Ureter (tissue), 1 donor: ENCODE measurements around the gene CXCR3. TPM values are rescaled to one million over a fixed set of nuclear protein-coding genes. Genes with fewer than 3 reads are reported as not detected.
"Not testable (repeated sequence)": the region's sequence is repeated elsewhere in the genome, so short reads cannot be mapped to it uniquely, and the experiment has no call there.

ENCODE experiments used
- DNase-seq: peaks from one replicate; pipeline ENCODE4 v3.0.0-alpha.2; 2020; ENCODE audit warnings: low spot score
- total RNA-seq: library from RNA; stranded (reverse); gene quantifications from one replicate; pipeline ENCODE4 v1.2.4, GENCODE V29; 2023
- donor health status: DM: yes; HTN: yes; CAD: no.

The CXCR3 gene
- 0.89 TPM for total RNA-seq

GRCh38 chrX:71618303-71618721 is at the start of gene CXCR3:
Gene CXCR3, minus strand, starts transcription at chrX:71618511. Its CDS starts 62 bp downstream, at chrX:71618449.
- DNase-seq, result no peak

DNA sequence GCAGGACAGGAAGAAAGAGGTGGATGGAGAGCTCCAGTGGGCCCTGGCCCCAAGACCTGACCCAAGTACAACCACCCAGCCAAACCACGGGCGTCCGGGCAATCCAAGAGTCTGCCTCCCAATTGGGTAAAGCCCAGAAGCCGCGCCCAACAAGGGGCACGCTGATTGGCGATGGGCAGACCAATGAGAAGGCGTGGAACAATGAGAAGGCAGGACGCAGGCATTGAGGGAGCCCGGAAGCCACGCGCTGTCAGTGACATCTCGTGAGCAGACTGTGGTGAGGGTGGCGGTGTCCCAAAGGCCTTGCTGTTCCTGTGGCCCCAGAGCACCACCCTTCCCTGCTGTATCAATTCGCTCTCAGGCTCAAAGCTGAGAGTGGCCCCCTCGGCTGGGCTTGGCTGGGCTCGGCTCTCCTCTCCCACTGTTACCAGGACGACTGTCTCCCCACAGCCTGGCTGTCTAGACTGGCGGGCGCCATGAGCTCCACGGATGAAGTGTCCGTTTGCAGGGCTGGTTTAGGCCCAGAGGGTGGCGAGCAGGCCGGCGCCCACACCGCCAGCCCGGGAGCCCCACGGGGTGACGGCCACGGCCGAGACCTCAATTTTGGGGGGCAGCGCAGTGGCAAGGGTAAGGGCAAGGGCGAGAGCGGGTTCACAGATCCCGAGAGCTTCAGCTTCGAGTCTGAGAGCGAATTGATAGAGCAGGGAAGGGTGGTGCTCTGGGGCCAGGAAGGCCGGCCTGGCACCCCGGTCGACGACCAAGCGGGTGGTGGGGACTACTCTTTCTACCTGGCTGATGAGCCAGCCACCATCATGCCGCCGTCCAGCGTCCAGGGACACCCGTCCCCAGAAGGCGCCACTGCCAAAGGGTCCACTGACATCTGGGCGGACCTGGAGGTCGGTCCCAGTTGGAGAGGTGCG is 49.3 kb upstream of the CXCR3 start, which contains the start of gene LOC101059915:
LOC101059915 (plus strand) TSS at position 219 of the 920 bp plus-strand sequence.
- no peak for DNase-seq

GRCh38 chrX:71666240-71667223 is 48.2 kb upstream of the CXCR3 start:
- DNase-seq, result no peak

GRCh38 chrX:71665747-71666146 is 47.4 kb upstream of the CXCR3 start:
- DNase-seq, result no peak

DNA sequence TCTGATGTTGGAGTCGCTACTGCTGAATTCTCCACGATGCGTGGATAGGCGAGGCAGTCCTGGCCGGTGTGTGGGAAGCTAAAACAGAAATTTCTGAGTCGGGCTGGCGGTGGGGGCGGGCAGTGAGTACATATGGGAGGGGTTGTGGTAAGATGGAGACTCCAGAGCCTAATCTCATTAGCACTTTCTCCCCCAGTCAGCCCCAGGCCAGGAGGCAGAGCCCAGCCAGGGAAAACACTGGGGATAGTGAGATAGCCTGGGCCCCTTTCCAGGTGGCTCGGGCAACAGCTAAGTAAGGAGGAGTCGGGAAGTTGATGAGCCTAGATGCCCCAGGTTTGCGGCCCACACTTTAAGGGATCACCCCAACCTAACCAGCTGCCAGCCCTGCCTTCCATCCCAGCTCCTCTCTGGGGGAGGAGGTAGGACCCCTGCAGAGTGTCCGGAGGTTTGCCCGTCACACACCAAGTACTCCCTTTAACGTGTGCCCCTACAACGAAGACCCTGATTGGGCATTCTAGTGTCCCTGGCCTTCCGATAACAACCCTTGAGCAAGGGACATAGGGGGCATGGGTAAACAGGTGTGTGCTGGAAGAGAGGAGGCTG is 46.7 kb upstream of the CXCR3 start:
- no peak for DNase-seq

DNA sequence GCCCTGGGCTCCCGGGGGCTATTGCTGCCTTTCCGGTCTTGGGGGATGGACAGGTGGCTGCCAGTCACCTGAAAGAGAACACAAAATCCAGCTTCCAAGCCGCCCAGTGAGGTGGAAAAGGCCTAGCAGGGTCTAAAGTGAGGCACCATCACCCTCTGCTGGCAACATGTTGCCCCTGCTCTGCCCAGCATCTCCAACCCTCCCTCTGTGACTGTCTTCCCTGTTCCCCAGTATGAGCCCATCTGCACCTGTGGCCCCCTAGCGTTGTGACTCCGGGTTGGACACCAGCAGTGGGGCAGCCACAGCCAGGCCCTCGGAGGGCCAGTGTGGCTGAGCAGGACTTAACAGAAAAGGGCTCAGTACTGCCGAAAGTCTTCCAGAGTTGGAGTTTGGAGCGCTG is 45.9 kb upstream of the CXCR3 start:
- DNase-seq, result not testable (repeated sequence)

DNA sequence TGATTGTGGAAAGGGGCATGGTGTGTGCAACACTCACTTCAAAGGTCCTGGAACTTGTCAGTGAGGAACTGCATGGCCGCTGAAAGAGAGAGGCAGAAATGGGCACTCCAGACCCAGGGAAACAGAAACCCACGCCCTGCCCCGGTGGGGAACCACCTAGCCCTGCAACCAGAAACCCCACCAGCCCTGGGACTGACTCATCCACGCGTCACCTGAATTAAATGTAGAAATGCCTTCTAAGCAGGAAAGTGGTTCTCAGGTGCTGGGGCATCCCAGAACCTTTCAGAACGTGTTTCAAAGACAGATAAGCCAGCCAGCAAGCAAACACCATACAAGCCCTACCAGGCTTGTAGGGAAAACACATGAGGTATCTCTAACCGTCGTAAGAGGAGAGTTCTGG is 44.9 kb upstream of the CXCR3 start:
- not testable (repeated sequence) for DNase-seq

DNA sequence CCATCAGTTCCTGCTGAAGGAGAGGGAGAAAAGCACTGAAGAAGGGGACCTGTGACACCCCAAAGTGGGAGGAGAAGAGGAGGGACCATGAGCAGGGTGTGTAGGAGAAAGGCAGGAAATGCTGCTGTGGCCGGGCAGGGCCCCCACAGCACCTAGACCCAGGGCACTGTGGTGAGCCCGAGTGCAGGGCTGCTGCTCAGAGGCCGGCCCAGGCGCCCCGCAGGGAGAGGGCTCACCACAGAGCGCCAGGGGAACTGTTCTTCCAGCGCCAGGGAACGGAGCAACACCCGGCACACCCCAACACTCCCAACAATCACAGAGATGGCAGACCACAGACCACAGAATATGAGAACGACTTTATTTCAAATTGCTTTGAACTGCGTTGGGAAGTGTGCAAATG is 44.3 kb upstream of the CXCR3 start:
- DNase-seq, result not testable (repeated sequence)

GRCh38 chrX:71661919-71662318 is 43.6 kb upstream of the CXCR3 start:
- no peak for DNase-seq

GRCh38 chrX:71660562-71661416 is 42.5 kb upstream of the CXCR3 start:
- no peak for DNase-seq

DNA sequence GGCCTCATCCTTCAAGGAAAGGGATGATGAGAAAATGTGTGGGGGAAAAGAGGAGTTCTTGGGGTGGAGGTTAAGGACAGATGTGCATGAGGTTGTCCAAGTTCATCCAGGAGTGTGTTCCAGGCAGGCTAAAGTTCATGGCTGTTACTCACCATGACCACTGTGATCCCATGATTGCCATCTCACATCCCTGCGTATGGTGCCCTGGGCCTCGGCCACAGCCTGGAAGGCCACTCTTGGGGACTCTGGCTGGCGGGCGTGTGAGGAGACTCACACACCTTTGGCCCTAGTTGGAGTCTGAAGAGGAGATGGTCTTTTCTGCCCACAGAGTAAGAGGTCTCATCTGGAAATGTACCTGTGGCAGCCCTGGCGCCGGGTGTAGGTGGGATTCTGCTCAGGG is 41.6 kb upstream of the CXCR3 start:
- DNase-seq, result no peak

DNA sequence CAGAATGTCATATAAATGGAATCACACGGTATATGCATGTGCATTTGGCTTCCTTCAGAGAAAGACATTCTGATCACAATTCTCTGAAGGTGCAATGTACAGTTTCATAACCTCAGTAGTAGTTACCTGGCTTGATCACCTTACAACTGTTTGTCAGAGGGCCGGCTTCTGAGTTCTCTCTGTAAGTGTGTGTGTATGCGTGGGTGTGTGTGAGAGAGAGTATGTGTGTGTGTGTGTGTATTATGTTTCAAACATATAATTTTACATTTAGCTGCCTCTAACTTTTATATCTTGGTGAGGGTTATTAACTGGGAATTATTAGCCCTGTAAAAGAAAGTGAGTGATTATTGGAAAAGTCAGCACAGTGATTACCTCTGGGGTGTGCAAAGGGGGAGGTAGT is 41.0 kb upstream of the CXCR3 start:
- no peak for DNase-seq

DNA sequence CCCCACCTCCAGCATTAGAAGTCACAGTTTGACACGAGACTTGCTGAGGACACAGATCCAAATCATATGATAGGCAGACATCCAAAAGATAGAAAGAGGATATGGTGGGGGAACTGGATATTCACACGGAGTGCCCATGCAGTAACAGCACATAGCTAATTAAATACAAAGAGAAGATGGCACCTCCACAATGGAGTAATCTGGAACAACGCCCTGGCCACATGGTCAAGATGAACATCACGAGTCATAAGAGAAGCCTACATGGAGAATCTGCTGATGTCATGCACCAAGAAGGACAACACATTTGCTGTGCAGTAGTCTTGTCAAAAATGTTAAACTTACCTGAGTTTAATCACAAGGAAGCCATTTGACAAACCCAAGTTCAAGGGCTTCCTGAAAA is 39.0 kb upstream of the CXCR3 start:
- DNase-seq, result no peak

GRCh38 chrX:71653344-71653743 is 35.0 kb upstream of the CXCR3 start:
- no peak for DNase-seq

- no peak for DNase-seq
Observed at GRCh38 chrX:71652405-71652804, 34.1 kb upstream of the CXCR3 start.

DNA sequence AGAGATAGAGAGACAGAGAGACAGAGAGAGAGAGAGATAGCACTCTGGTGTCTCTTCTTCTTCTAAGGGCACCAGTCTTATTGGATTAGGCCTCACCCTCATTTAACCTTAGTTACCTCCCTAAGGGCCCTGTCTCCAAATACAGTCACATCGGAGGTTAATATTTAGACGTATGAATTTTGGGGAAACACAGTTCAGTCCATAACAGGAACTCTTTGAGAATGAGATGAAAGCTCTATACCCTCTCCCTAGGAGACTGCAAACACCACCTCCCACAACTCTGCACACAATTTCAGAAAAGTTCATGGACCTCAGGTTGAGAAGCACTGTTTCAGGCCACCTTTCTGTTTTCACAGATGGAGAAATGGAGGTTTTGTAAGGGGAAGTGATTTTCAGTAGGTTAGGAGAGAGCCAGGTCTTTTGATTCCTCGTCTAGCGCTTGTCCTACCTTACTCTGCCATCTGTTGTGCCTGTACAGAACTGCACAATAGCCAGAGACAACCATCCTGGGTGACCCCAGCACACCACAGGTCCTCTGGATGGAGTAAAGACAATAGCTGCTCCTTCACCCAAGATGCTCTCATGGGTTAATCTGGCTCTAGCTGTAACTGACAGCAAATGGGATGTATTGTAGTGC is 32.1 kb upstream of the CXCR3 start:
- no peak for DNase-seq

DNA sequence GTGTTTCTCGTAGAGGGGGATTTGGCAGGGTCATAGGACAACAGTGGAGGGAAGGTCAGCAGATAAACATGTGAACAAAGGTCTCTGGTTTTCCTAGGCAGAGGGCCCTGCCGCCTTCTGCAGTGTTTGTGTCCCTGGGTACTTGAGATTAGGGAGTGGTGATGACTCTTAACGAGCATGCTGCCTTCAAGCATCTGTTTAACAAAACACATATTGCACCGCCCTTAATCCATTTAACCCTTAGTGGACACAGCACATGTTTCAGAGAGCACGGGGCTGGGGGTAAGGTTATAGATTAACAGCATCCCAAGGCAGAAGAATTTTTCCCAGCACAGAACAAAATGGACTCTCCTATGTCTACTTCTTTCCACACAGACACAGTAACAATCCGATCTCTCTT is 26.1 kb upstream of the CXCR3 start:
- DNase-seq, result not testable (repeated sequence)

DNA sequence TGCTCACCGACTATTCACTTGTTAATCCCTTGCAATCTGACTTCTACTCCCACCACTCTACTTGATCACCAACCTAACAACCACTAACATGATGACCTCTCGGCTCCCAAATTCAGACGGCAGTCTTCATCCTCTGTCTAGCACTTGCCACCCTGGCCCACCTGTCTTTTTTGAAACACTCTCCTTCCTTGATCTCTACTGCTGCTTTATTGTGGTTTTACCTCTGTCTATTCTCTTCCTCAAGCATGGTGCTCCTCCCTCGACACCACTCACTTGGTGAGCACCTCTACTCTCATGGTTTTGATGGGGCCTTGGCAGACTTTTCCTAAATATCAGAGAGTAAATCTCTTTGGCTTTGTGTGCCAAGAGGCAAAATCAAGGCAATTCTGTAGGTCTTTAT is 21.7 kb upstream of the CXCR3 start:
- DNase-seq, result no peak

DNA sequence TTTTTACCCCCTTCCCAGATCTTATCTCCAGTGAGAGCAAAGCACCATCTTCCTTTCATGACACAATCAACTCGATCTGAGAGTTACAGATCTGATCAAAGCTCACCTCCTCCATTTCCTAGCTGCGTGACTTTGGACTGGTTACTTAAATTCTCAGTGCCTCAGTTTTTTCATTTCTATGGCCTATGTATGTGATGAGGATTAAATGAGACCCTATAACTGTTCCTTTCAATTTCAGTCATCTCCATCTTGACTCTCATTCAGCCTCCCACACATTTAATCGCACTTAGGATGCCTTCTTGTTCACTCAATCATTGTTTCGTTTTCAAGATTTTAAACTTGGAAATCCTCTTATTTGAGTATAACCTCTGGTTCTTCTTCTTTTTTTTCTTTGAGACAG is 20.1 kb upstream of the CXCR3 start:
- no peak for DNase-seq

GRCh38 chrX:71637848-71638247 is 19.5 kb upstream of the CXCR3 start:
- DNase-seq, result no peak

DNA sequence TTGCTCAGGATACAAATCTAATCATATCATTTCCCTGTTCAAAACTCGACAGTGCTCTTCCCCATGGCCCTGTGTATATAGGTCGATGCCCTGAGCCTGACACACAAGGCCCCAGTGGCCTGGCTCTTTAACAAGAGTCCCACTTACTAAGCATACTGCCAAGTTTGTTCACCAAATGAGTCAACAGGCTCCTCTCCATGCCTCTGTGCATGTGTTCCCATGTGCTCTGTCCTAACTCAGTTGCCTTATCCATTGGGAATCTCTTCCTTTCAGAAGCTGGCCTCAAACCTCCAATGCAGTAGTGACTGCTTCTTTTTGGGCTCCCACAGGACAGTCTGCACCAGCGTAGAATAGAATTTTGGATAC is 18.9 kb upstream of the CXCR3 start:
- no peak for DNase-seq
